ENCODE measurements around the gene NUMB.

Gene NUMB

DNA sequence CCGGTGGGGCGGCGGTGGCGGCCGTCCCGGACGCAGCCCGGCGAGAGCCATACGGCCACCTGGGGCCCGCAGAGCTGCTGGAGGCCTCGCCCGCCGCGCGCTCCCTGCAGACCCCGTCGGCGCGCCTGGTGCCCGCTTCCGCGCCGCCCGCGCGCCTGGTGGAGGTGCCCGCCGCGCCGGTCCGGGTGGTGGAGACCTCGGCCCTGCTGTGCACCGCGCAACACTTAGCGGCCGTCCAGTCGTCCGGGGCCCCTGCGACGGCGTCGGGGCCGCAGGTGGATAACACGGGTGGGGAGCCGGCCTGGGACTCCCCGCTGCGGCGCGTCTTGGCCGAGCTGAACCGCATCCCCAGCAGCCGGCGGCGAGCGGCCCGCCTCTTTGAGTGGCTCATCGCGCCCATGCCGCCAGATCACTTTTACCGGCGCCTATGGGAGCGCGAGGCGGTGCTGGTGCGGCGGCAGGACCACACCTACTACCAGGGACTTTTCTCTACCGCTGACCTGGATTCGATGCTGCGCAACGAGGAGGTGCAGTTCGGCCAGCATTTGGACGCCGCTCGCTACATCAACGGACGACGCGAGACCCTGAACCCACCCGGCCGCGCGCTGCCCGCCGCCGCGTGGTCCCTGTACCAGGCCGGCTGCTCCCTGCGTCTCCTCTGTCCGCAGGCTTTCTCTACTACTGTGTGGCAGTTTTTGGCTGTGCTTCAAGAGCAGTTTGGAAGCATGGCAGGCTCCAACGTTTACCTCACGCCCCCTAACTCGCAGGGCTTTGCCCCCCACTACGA lies 33.1 kb upstream of the NUMB start:
- no peak overlapping the region for H3K27ac ChIP-seq
- TF ChIP-seq, protein P1, sequence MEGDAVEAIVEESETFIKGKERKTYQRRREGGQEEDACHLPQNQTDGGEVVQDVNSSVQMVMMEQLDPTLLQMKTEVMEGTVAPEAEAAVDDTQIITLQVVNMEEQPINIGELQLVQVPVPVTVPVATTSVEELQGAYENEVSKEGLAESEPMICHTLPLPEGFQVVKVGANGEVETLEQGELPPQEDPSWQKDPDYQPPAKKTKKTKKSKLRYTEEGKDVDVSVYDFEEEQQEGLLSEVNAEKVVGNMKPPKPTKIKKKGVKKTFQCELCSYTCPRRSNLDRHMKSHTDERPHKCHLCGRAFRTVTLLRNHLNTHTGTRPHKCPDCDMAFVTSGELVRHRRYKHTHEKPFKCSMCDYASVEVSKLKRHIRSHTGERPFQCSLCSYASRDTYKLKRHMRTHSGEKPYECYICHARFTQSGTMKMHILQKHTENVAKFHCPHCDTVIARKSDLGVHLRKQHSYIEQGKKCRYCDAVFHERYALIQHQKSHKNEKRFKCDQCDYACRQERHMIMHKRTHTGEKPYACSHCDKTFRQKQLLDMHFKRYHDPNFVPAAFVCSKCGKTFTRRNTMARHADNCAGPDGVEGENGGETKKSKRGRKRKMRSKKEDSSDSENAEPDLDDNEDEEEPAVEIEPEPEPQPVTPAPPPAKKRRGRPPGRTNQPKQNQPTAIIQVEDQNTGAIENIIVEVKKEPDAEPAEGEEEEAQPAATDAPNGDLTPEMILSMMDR (conservative IDR thresholded peaks at IDR 0.05) = no peak

- TF ChIP-seq, protein P1 (conservative IDR thresholded peaks at IDR 0.05) = no peak
- H3K27ac ChIP-seq = no peak overlapping the region
These were observed 31.3 kb upstream of the NUMB start for GRCh38 chr14:73489481-73490175.

DNA sequence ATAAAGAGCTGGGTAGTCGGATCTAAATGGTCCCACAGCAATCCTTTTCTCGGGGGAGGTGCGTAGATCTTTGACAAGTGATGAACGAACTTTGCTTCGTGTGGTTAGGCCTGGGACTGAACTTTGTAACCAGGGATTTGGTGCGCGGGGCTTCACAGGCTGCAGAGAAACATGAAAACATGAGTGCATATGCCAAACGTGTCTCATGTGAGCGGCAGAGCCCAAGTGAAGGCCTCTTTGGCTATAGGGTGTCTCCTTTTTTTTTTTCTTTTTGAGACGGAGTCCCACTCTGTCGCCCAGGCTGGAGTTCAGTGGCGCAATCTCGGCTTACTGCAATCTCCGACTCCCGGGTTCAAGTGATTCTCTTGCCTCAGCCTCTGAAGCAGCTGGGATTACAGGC lies 20.3 kb upstream of the NUMB start:
- H3K27ac ChIP-seq = no peak overlapping the region
- TF ChIP-seq, protein P1 (conservative IDR thresholded peaks at IDR 0.05) = no peak

- TF ChIP-seq, protein P1 (conservative IDR thresholded peaks at IDR 0.05) = no peak
- no peak overlapping the region for H3K27ac ChIP-seq
These were observed 19.4 kb upstream of the NUMB start for GRCh38 chr14:73477618-73478266.

GRCh38 chr14:73476451-73476931 lies 18.1 kb upstream of the NUMB start:
- TF ChIP-seq, protein P1 (conservative IDR thresholded peaks at IDR 0.05) = no peak

DNA sequence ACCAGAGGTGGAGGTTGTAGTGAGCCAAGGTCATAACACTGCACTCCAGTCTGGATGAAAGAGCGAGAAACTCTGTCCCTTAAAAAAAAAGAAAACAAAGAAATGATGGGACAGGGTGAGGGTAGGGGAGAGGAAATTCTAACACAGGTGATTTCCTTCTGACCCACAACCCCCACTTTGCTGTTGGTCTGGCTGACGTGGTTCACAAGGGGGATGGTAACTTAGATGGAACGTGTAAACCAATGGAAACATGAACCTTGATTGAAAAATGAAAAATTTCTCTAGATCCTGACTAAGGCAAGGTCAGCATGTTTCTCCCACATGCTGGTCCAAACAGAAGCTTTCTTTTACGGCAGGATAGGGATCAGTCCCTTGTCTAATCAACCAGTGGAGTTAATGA lies 16.6 kb upstream of the NUMB start:
- no peak overlapping the region for H3K27ac ChIP-seq
- TF ChIP-seq, protein P1 (conservative IDR thresholded peaks at IDR 0.05) = no peak

More at GRCh38 chr14:73476451-73476931, 18.1 kb upstream of the NUMB start:
- no peak overlapping the region for H3K27ac ChIP-seq
